Measurements from ENCODE around the gene KIAA0040. TPM values are rescaled to one million over a fixed set of nuclear protein-coding genes. Genes with fewer than 3 reads are reported as not detected.

The KIAA0040 gene
- 10 to 100 TPM in 2 of 4 donors, 1 to 10 TPM in 2; 5.4 to 15.2 (median 8.8) TPM for polyA plus RNA-seq
- long read RNA-seq, donor 1: 0 reads
- long read RNA-seq, donor 2: 0 reads
- long read RNA-seq, donor 3, full-length matches to known transcripts: 3 of 3 reads
- long read RNA-seq, donor 3, partial matches to known transcripts: 0 of 3 reads
- long read RNA-seq, donor 3, other reads (novel, unspliced or antisense): 0 of 3 reads
- long read RNA-seq, donor 4: 0 reads
- long read RNA-seq, donor 5, partial matches to known transcripts: 0 of 1 reads
- long read RNA-seq, donor 5, other reads (novel, unspliced or antisense): 0 of 1 reads
- long read RNA-seq, donor 6, full-length matches to known transcripts: 3 of 3 reads
- long read RNA-seq, donor 6, partial matches to known transcripts: 0 of 3 reads
- long read RNA-seq, donor 6, other reads (novel, unspliced or antisense): 0 of 3 reads
- long read RNA-seq, donor 7: 0 reads
- long read RNA-seq, donor 8, full-length matches to known transcripts: 1 of 1 reads
- long read RNA-seq, donor 8, partial matches to known transcripts: 0 of 1 reads
- long read RNA-seq, donor 8, other reads (novel, unspliced or antisense): 0 of 1 reads
- long read RNA-seq, donor 9, full-length matches to known transcripts: 2 of 2 reads
- long read RNA-seq, donor 9, partial matches to known transcripts: 0 of 2 reads
- long read RNA-seq, donor 9, other reads (novel, unspliced or antisense): 0 of 2 reads
- long read RNA-seq, donor 10, full-length matches to known transcripts: 4 of 4 reads
- long read RNA-seq, donor 10, partial matches to known transcripts: 0 of 4 reads
- long read RNA-seq, donor 10, other reads (novel, unspliced or antisense): 0 of 4 reads

DNA sequence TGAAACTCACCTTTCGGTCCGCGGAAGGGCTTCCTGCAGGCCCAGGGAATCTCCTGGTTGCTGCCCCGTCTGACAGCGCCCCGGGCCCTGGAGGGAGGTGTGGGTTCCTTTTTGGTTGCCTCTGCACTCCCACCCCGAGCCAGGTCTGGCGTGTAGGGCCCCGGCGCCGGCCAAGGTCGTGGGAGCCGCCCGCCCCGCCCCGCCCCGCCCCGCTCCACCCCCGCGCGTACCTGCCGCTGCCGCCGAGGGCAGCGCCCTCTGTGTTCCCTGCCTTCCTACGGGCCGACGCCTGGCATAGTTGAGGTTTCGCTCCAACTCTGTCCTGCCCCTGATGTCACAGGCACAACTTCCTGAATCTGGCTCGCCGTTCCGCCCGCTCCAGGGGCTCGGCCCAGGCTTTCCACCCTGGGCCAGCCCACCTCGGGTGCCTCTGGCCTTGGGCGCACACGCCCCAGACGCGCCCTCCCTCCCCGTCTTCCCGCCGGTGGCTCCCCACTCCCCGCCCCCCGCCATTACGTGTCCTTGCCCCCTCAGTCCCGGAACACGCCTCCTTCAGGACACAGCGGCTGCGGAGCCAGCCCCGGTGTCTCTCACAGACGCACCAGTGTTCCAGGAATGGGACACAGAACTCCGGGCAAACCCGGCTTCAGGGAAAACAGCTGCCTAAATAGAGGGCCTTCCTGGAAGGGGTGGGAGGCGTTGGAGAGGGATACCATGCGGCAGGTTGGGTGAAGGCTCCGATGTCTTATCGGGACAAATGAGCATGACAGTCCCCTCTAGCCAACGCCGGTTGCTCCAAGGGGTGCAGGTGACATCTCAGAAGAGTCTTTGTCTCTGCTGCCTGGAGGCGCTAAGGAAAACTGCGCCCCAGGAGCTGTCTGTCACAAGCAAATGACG is at the start of gene KIAA0040:
KIAA0040 (minus strand) TSS at position 147 of the 897 bp plus-strand sequence. CDS start 31,763 bp downstream, outside the sequence.
- H3K4me1 ChIP-seq (ENCODE audit: control insufficient read depth in 3 of 3, insufficient read depth in 2 of 3, low read depth in 1 of 3, low read length in 2 of 3): peaks cover 3 to 25% (median 11%) of the 10 kb centered on the region in 3 donors
- no peak for FAIRE-seq
- H3K36me3 ChIP-seq (ENCODE audit: control insufficient read depth in 3 of 3, insufficient read depth in 2 of 3, low read depth in 1 of 3, low read length in 3 of 3): peaks cover 0 to 4% (median 0%) of the 10 kb centered on the region in 3 donors
- H3K27ac ChIP-seq (ENCODE audit: low read depth in 1 of 3, low read length in 2 of 3): peak within 1 kb of the TSS; percentile 83 to 92 (median 87)
- H3K9me3 ChIP-seq (ENCODE audit: control insufficient read depth in 2 of 2, insufficient read depth in 1 of 2, low read depth in 1 of 2, low read length in 1 of 2): no peaks in the 10 kb centered on the region
- H3K4me3 ChIP-seq (ENCODE audit: low read depth in 1 of 3, low read length in 3 of 3): peak within 1 kb of the TSS; percentile 43 to 80 (median 77)
- WGBS, 3 donors: 2 to 5% (median 4%) methylated on average over 51 to 62 of the region's 62 CpGs
- no peaks in the 10 kb centered on the region for H3K27me3 ChIP-seq (ENCODE audit: control insufficient read depth in 3 of 3, insufficient read depth in 3 of 3, low read length in 3 of 3)
- peak; percentile 90 to 91 for DNase-seq

DNA sequence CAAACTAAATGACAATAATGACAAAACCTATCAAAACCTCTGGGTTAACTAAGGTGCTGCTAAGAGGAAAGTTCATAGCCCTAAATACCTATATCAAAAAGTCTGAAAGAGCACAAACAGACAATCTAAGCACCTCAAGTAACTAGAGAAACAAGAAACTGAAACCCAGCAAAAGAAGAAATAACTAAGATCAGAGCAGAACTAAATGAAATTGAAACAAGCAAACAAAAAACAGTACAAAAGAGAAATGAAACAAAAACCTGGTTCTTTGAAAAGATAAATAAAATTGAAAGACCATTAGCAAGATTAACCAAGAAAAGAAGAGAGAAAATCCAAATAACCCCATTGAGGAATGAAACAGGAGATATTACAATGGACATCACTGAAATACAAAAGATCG is 44.8 kb upstream of the KIAA0040 start:
- WGBS, 3 donors: 82 to 89% (median 87%) methylated on average over 1 of the region's 1 CpG
- H3K27me3 ChIP-seq (ENCODE audit: control insufficient read depth in 3 of 3, insufficient read depth in 3 of 3, low read length in 3 of 3): no peaks in the 10 kb centered on the region
- H3K4me1 ChIP-seq (ENCODE audit: control insufficient read depth in 3 of 3, insufficient read depth in 2 of 3, low read depth in 1 of 3, low read length in 2 of 3): no peaks in the 10 kb centered on the region
- H3K27ac ChIP-seq (ENCODE audit: low read depth in 1 of 3, low read length in 2 of 3): no peak overlapping the region
- DNase-seq (no peak), FAIRE-seq (peak; percentile 68)
- H3K9me3 ChIP-seq (ENCODE audit: control insufficient read depth in 2 of 2, insufficient read depth in 1 of 2, low read depth in 1 of 2, low read length in 1 of 2): no peaks in the 10 kb centered on the region
- H3K4me3 ChIP-seq (ENCODE audit: low read depth in 1 of 3, low read length in 3 of 3): no peak overlapping the region
- H3K36me3 ChIP-seq (ENCODE audit: control insufficient read depth in 3 of 3, insufficient read depth in 2 of 3, low read depth in 1 of 3, low read length in 3 of 3): no peaks in the 10 kb centered on the region

DNA sequence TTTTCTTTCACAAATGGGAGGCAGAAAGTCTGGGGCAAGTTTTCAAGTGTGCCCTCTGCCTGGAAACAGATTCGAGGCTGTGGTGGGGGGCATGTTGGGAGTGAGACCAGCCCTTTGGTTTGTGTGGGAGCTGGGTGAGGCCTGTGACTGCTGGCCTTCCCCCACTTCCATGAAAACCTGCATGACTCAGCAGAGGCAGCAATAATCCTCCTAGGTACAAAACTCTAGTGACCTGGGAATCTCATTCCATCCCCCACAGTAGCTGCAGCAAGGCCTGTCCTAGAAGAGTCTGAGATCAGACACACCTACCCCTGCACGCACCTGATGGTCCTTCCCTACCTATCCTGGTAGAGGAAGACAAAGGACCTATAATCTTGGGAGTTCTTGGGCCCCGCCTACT is 42.1 kb upstream of the KIAA0040 start:
- DNase-seq: peak in 1 of 2 donors; percentile 24
- Histone ChIP-seq H3K4me1 (ENCODE audit: control insufficient read depth in 3 of 3, insufficient read depth in 2 of 3, low read depth in 1 of 3, low read length in 2 of 3) (no peaks in the 10 kb centered on the region), H3K27me3 (ENCODE audit: control insufficient read depth in 3 of 3, insufficient read depth in 3 of 3, low read length in 3 of 3) (no peaks in the 10 kb centered on the region), H3K4me3 (ENCODE audit: low read depth in 1 of 3, low read length in 3 of 3) (no peak overlapping the region), H3K27ac (ENCODE audit: low read depth in 1 of 3, low read length in 2 of 3) (no peak overlapping the region), H3K9me3 (ENCODE audit: control insufficient read depth in 2 of 2, insufficient read depth in 1 of 2, low read depth in 1 of 2, low read length in 1 of 2) (no peaks in the 10 kb centered on the region), H3K36me3 (ENCODE audit: control insufficient read depth in 3 of 3, insufficient read depth in 2 of 3, low read depth in 1 of 3, low read length in 3 of 3) (no peaks in the 10 kb centered on the region)
- no peak for FAIRE-seq
- 63 to 80% (median 68%) methylated on average over 3 of the region's 3 CpGs for WGBS, 3 donors

DNA sequence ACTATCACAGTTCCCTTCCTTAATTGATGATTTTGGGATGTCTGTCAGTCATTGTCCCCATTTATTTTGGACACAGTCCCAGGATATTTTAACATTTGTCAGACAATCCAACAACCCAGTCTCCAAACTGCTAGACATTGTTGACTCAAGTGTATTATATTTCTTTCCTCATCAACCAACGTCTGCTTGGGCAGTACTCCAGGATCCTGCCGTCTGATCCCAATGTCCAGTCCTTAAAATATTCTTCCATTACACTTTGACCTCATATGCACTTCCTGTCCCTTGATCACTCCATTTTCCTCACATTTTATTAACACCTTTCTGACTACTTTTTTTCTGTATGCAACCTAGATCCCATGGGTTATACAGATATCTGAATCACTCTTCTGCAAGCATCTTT is 39.8 kb upstream of the KIAA0040 start:
- FAIRE-seq (no peak), DNase-seq (no peak)
- H3K36me3 ChIP-seq (ENCODE audit: control insufficient read depth in 3 of 3, insufficient read depth in 2 of 3, low read depth in 1 of 3, low read length in 3 of 3): no peaks in the 10 kb centered on the region
- H3K9me3 ChIP-seq (ENCODE audit: control insufficient read depth in 2 of 2, insufficient read depth in 1 of 2, low read depth in 1 of 2, low read length in 1 of 2): no peaks in the 10 kb centered on the region
- H3K4me3 ChIP-seq (ENCODE audit: low read depth in 1 of 3, low read length in 3 of 3): no peak overlapping the region
- no peaks in the 10 kb centered on the region for H3K4me1 ChIP-seq (ENCODE audit: control insufficient read depth in 3 of 3, insufficient read depth in 2 of 3, low read depth in 1 of 3, low read length in 2 of 3)
- H3K27ac ChIP-seq (ENCODE audit: low read depth in 1 of 3, low read length in 2 of 3): no peak overlapping the region
- 53 to 66% (median 66%) methylated on average over 2 of the region's 2 CpGs for WGBS, 3 donors
- H3K27me3 ChIP-seq (ENCODE audit: control insufficient read depth in 3 of 3, insufficient read depth in 3 of 3, low read length in 3 of 3): no peaks in the 10 kb centered on the region

DNA sequence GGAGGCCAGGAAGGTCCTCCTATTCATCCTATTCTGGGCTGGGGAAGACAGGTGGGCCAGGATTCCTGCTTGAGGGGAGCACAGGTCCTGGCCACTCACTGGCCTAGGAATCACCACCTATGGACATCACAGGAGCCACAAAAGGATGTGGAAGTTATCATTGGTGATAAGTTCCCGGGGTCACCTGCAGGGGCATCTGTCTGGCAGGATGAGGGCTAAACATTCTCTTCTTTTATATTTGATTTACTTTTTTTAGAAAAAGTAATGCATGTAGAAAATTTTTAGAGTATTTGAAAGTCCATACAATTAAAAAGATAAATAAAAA is 33.2 kb upstream of the KIAA0040 start:
- FAIRE-seq (no peak), DNase-seq (no peak)
- peaks cover 0 to 13% (median 0%) of the 10 kb centered on the region in 3 donors for H3K4me1 ChIP-seq (ENCODE audit: control insufficient read depth in 3 of 3, insufficient read depth in 2 of 3, low read depth in 1 of 3, low read length in 2 of 3)
- no peak overlapping the region for H3K27ac ChIP-seq (ENCODE audit: low read depth in 1 of 3, low read length in 2 of 3)
- WGBS, 3 donors: 0% methylated on average over 1 of the region's 1 CpG
- H3K27me3 ChIP-seq (ENCODE audit: control insufficient read depth in 3 of 3, insufficient read depth in 3 of 3, low read length in 3 of 3): no peaks in the 10 kb centered on the region
- no peaks in the 10 kb centered on the region for H3K9me3 ChIP-seq (ENCODE audit: control insufficient read depth in 2 of 2, insufficient read depth in 1 of 2, low read depth in 1 of 2, low read length in 1 of 2)
- no peak overlapping the region for H3K4me3 ChIP-seq (ENCODE audit: low read depth in 1 of 3, low read length in 3 of 3)
- H3K36me3 ChIP-seq (ENCODE audit: control insufficient read depth in 3 of 3, insufficient read depth in 2 of 3, low read depth in 1 of 3, low read length in 3 of 3): no peaks in the 10 kb centered on the region

DNA sequence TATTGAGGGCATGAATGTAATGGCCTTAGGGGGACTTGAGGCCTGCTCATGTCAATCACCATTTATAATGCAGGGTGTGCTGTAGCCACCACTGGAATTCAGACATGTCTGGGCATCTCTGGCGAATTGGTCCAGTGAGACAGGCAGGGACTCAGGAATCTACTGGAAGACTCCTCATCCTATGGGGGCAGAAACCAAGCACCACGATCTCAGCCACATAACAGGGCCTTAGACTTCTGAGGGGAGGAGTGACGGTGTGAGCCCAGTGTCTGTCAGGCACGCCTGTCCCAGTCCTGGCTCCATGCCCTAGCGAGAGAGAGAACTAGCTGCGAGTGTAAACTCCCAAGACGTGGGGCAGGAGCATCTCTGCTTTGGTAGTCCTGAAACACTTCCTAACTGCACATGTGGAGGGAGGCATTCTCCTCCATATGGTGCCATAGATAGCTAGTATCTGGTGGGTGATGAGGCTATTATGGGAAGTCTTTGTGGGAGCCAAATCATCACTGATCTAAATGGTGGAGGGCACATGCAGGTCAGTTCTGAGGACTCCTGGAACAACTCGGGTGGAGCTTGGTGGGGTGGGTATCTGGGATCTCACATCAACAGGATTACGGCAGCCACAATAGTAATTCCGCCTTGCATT is 29.8 kb upstream of the KIAA0040 start:
- Histone ChIP-seq H3K4me3 (ENCODE audit: low read depth in 1 of 3, low read length in 3 of 3) (no peak overlapping the region), H3K9me3 (ENCODE audit: control insufficient read depth in 2 of 2, insufficient read depth in 1 of 2, low read depth in 1 of 2, low read length in 1 of 2) (no peaks in the 10 kb centered on the region), H3K27me3 (ENCODE audit: control insufficient read depth in 3 of 3, insufficient read depth in 3 of 3, low read length in 3 of 3) (no peaks in the 10 kb centered on the region), H3K36me3 (ENCODE audit: control insufficient read depth in 3 of 3, insufficient read depth in 2 of 3, low read depth in 1 of 3, low read length in 3 of 3) (no peaks in the 10 kb centered on the region), H3K4me1 (ENCODE audit: control insufficient read depth in 3 of 3, insufficient read depth in 2 of 3, low read depth in 1 of 3, low read length in 2 of 3) (peaks cover 2 to 38% (median 6%) of the 10 kb centered on the region in 3 donors), H3K27ac (ENCODE audit: low read depth in 1 of 3, low read length in 2 of 3) (no peak overlapping the region)
- DNase-seq: no peak
- 74 to 88% (median 80%) methylated on average over 10 of the region's 10 CpGs for whole genome bisulfite sequencing, 3 donors
- no peak for FAIRE-seq

DNA sequence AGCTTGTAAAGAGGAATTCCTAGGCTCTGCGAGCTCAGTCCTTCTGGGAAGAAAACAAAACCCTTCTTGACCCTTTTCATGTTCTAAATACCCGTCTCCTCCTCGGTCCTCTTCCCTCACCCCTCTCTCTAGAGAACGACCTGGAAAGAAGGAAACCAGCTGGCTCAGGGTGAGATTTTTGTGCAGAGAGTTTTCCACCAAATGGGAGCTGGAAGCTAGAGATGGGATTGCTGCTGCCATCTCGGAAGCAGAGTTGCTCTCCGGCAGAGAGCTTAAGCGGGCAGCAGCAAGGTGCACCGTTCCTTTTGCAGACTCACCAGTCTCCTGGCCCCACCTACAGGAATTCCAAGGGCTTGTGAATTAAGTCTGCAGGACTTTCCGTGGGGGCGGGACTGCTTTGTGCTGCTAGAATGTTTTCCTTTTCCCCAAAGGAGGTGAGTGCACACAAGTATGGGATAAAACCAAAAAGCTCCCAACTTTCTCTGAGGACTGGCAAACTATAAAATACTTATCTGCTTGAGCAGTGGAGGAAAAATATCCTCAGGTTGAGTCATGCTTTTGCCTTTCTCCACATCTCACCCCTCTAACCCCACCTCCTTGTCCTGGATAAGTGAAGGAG is 29.1 kb upstream of the KIAA0040 start:
- FAIRE-seq (no peak), DNase-seq (peak; percentile 63 to 69)
- H3K4me3 ChIP-seq (ENCODE audit: low read depth in 1 of 3, low read length in 3 of 3): no peak overlapping the region
- peaks cover 2 to 41% (median 6%) of the 10 kb centered on the region in 3 donors for H3K4me1 ChIP-seq (ENCODE audit: control insufficient read depth in 3 of 3, insufficient read depth in 2 of 3, low read depth in 1 of 3, low read length in 2 of 3)
- H3K27ac ChIP-seq (ENCODE audit: low read depth in 1 of 3, low read length in 2 of 3): peak overlapping the region in 1 of 3 donors; percentile 25
- WGBS, 3 donors: 39 to 57% (median 46%) methylated on average over 10 of the region's 10 CpGs
- no peaks in the 10 kb centered on the region for H3K9me3 ChIP-seq (ENCODE audit: control insufficient read depth in 2 of 2, insufficient read depth in 1 of 2, low read depth in 1 of 2, low read length in 1 of 2)
- H3K27me3 ChIP-seq (ENCODE audit: control insufficient read depth in 3 of 3, insufficient read depth in 3 of 3, low read length in 3 of 3): no peaks in the 10 kb centered on the region
- H3K36me3 ChIP-seq (ENCODE audit: control insufficient read depth in 3 of 3, insufficient read depth in 2 of 3, low read depth in 1 of 3, low read length in 3 of 3): no peaks in the 10 kb centered on the region
